Osteoblast (primary cell): Measurements from ENCODE around the gene PHIP. TPM values are rescaled to one million over a fixed set of nuclear protein-coding genes. Genes with fewer than 3 reads are reported as not detected.

Experiments used
- DNase-seq: peaks from one replicate; pipeline ENCODE4 v3.0.0; 2011; ENCODE audit warnings: low spot score, mixed read lengths; ENCODE audit not compliant: insufficient read length; ENCODE audit errors: missing footprints
- H2AFZ ChIP-seq: 2 replicates; pipeline ENCODE4 v1.6.0; 2011; ENCODE audit warnings: mild to moderate bottlenecking, low read length
- H3K27ac ChIP-seq: 2 replicates; pipeline ENCODE4 v1.5.1; 2011; ENCODE audit warnings: mild to moderate bottlenecking, low read depth, low read length, moderate library complexity
- H3K27me3 ChIP-seq: 2 replicates; pipeline ENCODE4 v1.6.0; 2012; ENCODE audit warnings: mild to moderate bottlenecking, control low read depth, inconsistent platforms, low read length, moderate library complexity; ENCODE audit not compliant: insufficient read depth
- H3K36me3 ChIP-seq: 2 replicates; pipeline ENCODE4 v1.5.1; 2011; ENCODE audit warnings: mild to moderate bottlenecking, low read length, control low read depth, moderate library complexity; ENCODE audit not compliant: insufficient read depth
- H3K4me1 ChIP-seq: 2 replicates; pipeline ENCODE4 v1.5.1; 2011; ENCODE audit warnings: mild to moderate bottlenecking, low read length, control low read depth, moderate library complexity; ENCODE audit not compliant: insufficient read depth
- H3K4me2 ChIP-seq: 2 replicates; pipeline ENCODE4 v1.6.0; 2011; ENCODE audit warnings: mild to moderate bottlenecking, low read length; ENCODE audit not compliant: insufficient read depth
- H3K4me3 ChIP-seq: fragments of 200-600 bp; sonication (generic); 3 replicates; pipeline ENCODE4 v1.5.1; 2012; ENCODE audit warnings: mild to moderate bottlenecking, low read length, inconsistent platforms; ENCODE audit not compliant: insufficient read depth
- H3K79me2 ChIP-seq: 2 replicates; pipeline ENCODE4 v1.6.0; 2012; ENCODE audit warnings: mild to moderate bottlenecking, low read length, control low read depth, inconsistent platforms; ENCODE audit not compliant: insufficient read depth
- H3K9me3 ChIP-seq: 2 replicates; pipeline ENCODE4 v1.5.1; 2011; ENCODE audit warnings: low read depth, low read length, control low read depth
- H4K20me1 ChIP-seq: 2 replicates; pipeline ENCODE4 v1.6.0; 2012; ENCODE audit warnings: mild to moderate bottlenecking, low read length, control low read depth; ENCODE audit not compliant: insufficient read depth
- CTCF ChIP-seq: IDR thresholded peaks from 2 replicates; pipeline ENCODE4 v1.5.1; 2011; ENCODE audit warnings: mild to moderate bottlenecking, low read depth, low read length, moderate library complexity; ENCODE audit errors: extremely low read depth
- total RNA-seq: library from RNA; depleted of rRNA; stranded (reverse); fragments of >200 nt; gene quantifications from 2 replicates; pipeline ENCODE4 v1.2.3, GENCODE V29; 2012

Gene PHIP
- total RNA-seq = 23.9 and 24.5 TPM in 2 replicates

GRCh38 chr6:79078075-79078969 lies at the start of gene PHIP:
PHIP (minus strand) TSS chr6:79078254; CDS start chr6:79078068, 186 bp downstream.
- Histone ChIP-seq H3K36me3 (no peaks in the 10 kb centered on the region), H3K9me3 (no peaks in the 10 kb centered on the region), H3K4me2 (peak within 1 kb of the TSS; percentile 84), H2AFZ (peak within 1 kb of the TSS; percentile 100), H3K27me3 (no peaks in the 10 kb centered on the region), H3K4me3 (peak within 1 kb of the TSS; percentile 94), H3K4me1 (peaks cover 12% of the 10 kb centered on the region), H4K20me1 (no peaks in the 10 kb centered on the region), H3K27ac (peak within 1 kb of the TSS; percentile 93), H3K79me2 (peaks cover 31% of the 10 kb centered on the region)
- DNase-seq = peak; percentile 95
- TF ChIP-seq CTCF = no peak

- H3K27me3 ChIP-seq = no peaks in the 10 kb centered on the region
- no peak overlapping the region for H3K4me3 ChIP-seq
- H3K27ac ChIP-seq = no peak overlapping the region
- no peak overlapping the region for H3K4me2 ChIP-seq
- H3K4me1 ChIP-seq = no peaks in the 10 kb centered on the region
- H3K79me2 ChIP-seq = no peaks in the 10 kb centered on the region
- TF ChIP-seq CTCF = no peak
- no peaks in the 10 kb centered on the region for H3K36me3 ChIP-seq
- H2AFZ ChIP-seq = no peak overlapping the region
- DNase-seq = no peak
- H4K20me1 ChIP-seq = no peaks in the 10 kb centered on the region
- no peaks in the 10 kb centered on the region for H3K9me3 ChIP-seq
Measured at GRCh38 chr6:79127660-79128059, 49.6 kb upstream of the PHIP start.

GRCh38 chr6:79119217-79119616 lies 41.2 kb upstream of the PHIP start:
- Histone ChIP-seq H3K4me2 (no peak overlapping the region), H3K9me3 (no peaks in the 10 kb centered on the region), H3K27me3 (no peaks in the 10 kb centered on the region), H3K36me3 (no peaks in the 10 kb centered on the region), H3K4me1 (no peaks in the 10 kb centered on the region), H3K27ac (no peak overlapping the region), H3K4me3 (no peak overlapping the region), H4K20me1 (no peaks in the 10 kb centered on the region), H2AFZ (no peak overlapping the region), H3K79me2 (no peaks in the 10 kb centered on the region)
- no peak for DNase-seq
- TF ChIP-seq CTCF = no peak

GRCh38 chr6:79117752-79118151 lies 39.7 kb upstream of the PHIP start:
- H3K4me2 ChIP-seq = no peak overlapping the region
- no peak overlapping the region for H2AFZ ChIP-seq
- H3K79me2 ChIP-seq = no peaks in the 10 kb centered on the region
- TF ChIP-seq CTCF = no peak
- H3K27ac ChIP-seq = no peak overlapping the region
- H4K20me1 ChIP-seq = no peaks in the 10 kb centered on the region
- no peak for DNase-seq
- H3K4me3 ChIP-seq = no peak overlapping the region
- H3K9me3 ChIP-seq = no peaks in the 10 kb centered on the region
- H3K4me1 ChIP-seq = no peaks in the 10 kb centered on the region
- H3K27me3 ChIP-seq = no peaks in the 10 kb centered on the region
- no peaks in the 10 kb centered on the region for H3K36me3 ChIP-seq
